HepG2 (cell line): ENCODE data around the gene RTN4. TPM values are rescaled to one million over a fixed set of nuclear protein-coding genes. Genes with fewer than 3 reads are reported as not detected.

ENCODE experiments used
- CBX1 ChIP-seq: IDR thresholded peaks from one replicate; pipeline ENCODE4 v1.6.1; 2016; ENCODE audit warnings: antibody characterized with exemption, low read depth
- DNMT1 ChIP-seq: sonication (generic); formaldehyde crosslinking; IDR thresholded peaks from 2 replicates; pipeline ENCODE4 v1.5.1; 2020; ENCODE audit warnings: mild to moderate bottlenecking, missing genetic modification reagents
- DNMT3B ChIP-seq: conservative IDR thresholded peaks from 2 replicates; pipeline ENCODE4 v1.6.1; 2016; ENCODE audit warnings: missing biosample characterization, control low read depth
- FOXC1 ChIP-seq: sonication (generic); formaldehyde crosslinking; IDR thresholded peaks from 2 replicates; pipeline ENCODE4 v1.8.0; 2022; ENCODE audit warnings: mild to moderate bottlenecking, missing genetic modification reagents, borderline replicate concordance
- GATAD1 ChIP-seq: IDR thresholded peaks from 2 replicates; pipeline ENCODE4 v1.6.1; 2016; ENCODE audit warnings: missing genetic modification reagents, missing compliant biosample characterization
- HOXD1 ChIP-seq: sonication (generic); formaldehyde crosslinking; IDR thresholded peaks from 2 replicates; pipeline ENCODE4 v1.5.0; 2020; ENCODE audit warnings: missing genetic modification reagents
- NAIF1 ChIP-seq: sonication (generic); formaldehyde crosslinking; IDR thresholded peaks from 2 replicates; pipeline ENCODE4 v1.5.0; 2020; ENCODE audit warnings: mild to moderate bottlenecking, missing genetic modification reagents, borderline replicate concordance
- STAT5B ChIP-seq: sonication (generic); formaldehyde crosslinking; IDR thresholded peaks from 2 replicates; pipeline ENCODE4 v1.4.0; 2020; ENCODE audit warnings: missing genetic modification reagents
- ZBTB38 ChIP-seq: sonication (generic); formaldehyde crosslinking; IDR thresholded peaks from 2 replicates; pipeline ENCODE4 v1.5.1; 2020; ENCODE audit warnings: mild to moderate bottlenecking, missing genetic modification reagents
- ZFP91 ChIP-seq: sonication (generic); formaldehyde crosslinking; IDR thresholded peaks from 2 replicates; pipeline ENCODE4 v1.9.0; 2022; ENCODE audit warnings: missing genetic modification reagents, mild to moderate bottlenecking, borderline replicate concordance
- ZMYM4 ChIP-seq: sonication (generic); formaldehyde crosslinking; IDR thresholded peaks from 2 replicates; pipeline ENCODE4 v1.8.1; 2023; ENCODE audit warnings: mild to moderate bottlenecking, missing genetic modification reagents
- ZNF570 ChIP-seq: sonication (generic); formaldehyde crosslinking; IDR thresholded peaks from 2 replicates; pipeline ENCODE4 v1.4.0; 2020; ENCODE audit warnings: mild to moderate bottlenecking, missing genetic modification reagents, borderline replicate concordance
- polyA plus RNA-seq, 8 experiments: library from polyadenylated mRNA; depleted of rRNA in 3 of 8; stranded (reverse) in 7 of 8; unstranded in 1 of 8; fragments of >200 nt; fragmentation: Illumina TruSeq in 4 of 8; extraction: Trizol in 4 of 8; gene quantifications; 2 replicates each; pipeline versions ENCODE4 v1.2.1 to v1.2.3, GENCODE V29; 2011 to 2016; ENCODE audit warnings: low read depth in 4 of 8, missing spikeins in 1 of 8, mixed read lengths in 1 of 8; ENCODE audit not compliant: insufficient read depth in 1 of 8
- total RNA-seq, 5 experiments: library from RNA; depleted of rRNA; stranded (reverse); fragments of >200 nt; fragmentation: Illumina TruSeq; extraction: Trizol; gene quantifications; 2 replicates each; pipeline ENCODE4 v1.2.3, GENCODE V29; 2016; ENCODE audit warnings: low read depth in 1 of 5
- TF ChIP-seq, protein P1 (sequence below): sonication (generic); formaldehyde crosslinking; IDR thresholded peaks from 2 replicates; pipeline ENCODE4 v1.4.0; 2020; ENCODE audit warnings: missing genetic modification reagents
- TF ChIP-seq, protein P2 (sequence below): sonication (generic); formaldehyde crosslinking; IDR thresholded peaks from 2 replicates; pipeline ENCODE4 v1.9.0; 2021; ENCODE audit warnings: mild to moderate bottlenecking, missing genetic modification reagents
- TF ChIP-seq, protein P3 (sequence below): sonication (generic); formaldehyde crosslinking; IDR thresholded peaks from 2 replicates; pipeline ENCODE4 v1.4.0; 2020; ENCODE audit warnings: missing genetic modification reagents

The RTN4 gene
- total and polyA plus RNA-seq, 2 of the 13 experiments (the other 11 are each of a cell fraction or from before 2014, with no cell fraction given) = 98.4 to 133 TPM

DNA sequence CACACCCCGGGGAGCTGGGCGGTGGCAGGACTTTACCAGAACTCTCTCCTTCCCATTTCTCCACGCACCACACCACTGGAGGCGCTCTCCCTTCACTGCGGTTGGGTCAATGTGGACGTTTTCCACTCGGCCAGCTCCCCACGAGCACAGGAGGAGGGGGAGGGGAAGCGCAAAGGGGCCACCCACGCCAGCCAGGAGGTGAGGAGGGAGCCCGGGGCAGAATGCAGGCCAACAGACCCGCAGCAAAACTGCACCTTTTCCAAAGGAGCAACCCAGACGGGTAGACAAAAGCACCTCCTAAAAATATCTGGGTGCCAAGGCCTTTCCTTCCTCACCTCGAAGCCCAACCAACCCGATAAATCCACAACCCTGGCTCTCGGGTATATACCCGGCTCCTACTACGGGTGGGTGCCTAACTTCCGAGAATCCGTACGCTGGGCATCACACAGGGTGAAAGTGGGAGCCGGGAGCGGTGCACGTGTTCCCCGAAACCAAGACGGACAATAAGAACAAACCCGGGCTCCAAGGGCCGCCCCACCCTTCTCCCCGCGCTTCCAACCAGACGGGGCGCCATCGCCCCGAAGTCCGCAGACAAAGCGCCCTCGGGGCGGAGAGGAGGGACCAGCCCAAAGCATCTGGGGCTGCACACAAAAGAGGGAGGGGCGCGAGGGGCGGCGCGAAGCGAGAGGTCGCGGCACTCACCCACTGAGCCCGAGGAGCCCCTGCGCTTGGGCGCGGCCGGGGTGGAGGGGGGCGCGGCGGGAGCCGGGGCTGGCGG is 1.0 kb downstream of the RTN4 start (continued):
- TF ChIP-seq, protein P1, sequence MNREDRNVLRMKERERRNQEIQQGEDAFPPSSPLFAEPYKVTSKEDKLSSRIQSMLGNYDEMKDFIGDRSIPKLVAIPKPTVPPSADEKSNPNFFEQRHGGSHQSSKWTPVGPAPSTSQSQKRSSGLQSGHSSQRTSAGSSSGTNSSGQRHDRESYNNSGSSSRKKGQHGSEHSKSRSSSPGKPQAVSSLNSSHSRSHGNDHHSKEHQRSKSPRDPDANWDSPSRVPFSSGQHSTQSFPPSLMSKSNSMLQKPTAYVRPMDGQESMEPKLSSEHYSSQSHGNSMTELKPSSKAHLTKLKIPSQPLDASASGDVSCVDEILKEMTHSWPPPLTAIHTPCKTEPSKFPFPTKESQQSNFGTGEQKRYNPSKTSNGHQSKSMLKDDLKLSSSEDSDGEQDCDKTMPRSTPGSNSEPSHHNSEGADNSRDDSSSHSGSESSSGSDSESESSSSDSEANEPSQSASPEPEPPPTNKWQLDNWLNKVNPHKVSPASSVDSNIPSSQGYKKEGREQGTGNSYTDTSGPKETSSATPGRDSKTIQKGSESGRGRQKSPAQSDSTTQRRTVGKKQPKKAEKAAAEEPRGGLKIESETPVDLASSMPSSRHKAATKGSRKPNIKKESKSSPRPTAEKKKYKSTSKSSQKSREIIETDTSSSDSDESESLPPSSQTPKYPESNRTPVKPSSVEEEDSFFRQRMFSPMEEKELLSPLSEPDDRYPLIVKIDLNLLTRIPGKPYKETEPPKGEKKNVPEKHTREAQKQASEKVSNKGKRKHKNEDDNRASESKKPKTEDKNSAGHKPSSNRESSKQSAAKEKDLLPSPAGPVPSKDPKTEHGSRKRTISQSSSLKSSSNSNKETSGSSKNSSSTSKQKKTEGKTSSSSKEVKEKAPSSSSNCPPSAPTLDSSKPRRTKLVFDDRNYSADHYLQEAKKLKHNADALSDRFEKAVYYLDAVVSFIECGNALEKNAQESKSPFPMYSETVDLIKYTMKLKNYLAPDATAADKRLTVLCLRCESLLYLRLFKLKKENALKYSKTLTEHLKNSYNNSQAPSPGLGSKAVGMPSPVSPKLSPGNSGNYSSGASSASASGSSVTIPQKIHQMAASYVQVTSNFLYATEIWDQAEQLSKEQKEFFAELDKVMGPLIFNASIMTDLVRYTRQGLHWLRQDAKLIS (CRISPR knock-in tag) = no peak
- 0 out of 2 replicates have a peak, but pooled peaks have one; percentile 48 for TF ChIP-seq NAIF1 (CRISPR knock-in tag)
- peak; percentile 76 for TF ChIP-seq ZMYM4 (CRISPR knock-in tag)
- TF ChIP-seq CBX1 = peak; percentile 22
- TF ChIP-seq DNMT1 (CRISPR knock-in tag) = 0 out of 2 replicates have a peak, but pooled peaks have one; percentile 19
- TF ChIP-seq FOXC1 (CRISPR knock-in tag) = no peak
- TF ChIP-seq, protein P2, sequence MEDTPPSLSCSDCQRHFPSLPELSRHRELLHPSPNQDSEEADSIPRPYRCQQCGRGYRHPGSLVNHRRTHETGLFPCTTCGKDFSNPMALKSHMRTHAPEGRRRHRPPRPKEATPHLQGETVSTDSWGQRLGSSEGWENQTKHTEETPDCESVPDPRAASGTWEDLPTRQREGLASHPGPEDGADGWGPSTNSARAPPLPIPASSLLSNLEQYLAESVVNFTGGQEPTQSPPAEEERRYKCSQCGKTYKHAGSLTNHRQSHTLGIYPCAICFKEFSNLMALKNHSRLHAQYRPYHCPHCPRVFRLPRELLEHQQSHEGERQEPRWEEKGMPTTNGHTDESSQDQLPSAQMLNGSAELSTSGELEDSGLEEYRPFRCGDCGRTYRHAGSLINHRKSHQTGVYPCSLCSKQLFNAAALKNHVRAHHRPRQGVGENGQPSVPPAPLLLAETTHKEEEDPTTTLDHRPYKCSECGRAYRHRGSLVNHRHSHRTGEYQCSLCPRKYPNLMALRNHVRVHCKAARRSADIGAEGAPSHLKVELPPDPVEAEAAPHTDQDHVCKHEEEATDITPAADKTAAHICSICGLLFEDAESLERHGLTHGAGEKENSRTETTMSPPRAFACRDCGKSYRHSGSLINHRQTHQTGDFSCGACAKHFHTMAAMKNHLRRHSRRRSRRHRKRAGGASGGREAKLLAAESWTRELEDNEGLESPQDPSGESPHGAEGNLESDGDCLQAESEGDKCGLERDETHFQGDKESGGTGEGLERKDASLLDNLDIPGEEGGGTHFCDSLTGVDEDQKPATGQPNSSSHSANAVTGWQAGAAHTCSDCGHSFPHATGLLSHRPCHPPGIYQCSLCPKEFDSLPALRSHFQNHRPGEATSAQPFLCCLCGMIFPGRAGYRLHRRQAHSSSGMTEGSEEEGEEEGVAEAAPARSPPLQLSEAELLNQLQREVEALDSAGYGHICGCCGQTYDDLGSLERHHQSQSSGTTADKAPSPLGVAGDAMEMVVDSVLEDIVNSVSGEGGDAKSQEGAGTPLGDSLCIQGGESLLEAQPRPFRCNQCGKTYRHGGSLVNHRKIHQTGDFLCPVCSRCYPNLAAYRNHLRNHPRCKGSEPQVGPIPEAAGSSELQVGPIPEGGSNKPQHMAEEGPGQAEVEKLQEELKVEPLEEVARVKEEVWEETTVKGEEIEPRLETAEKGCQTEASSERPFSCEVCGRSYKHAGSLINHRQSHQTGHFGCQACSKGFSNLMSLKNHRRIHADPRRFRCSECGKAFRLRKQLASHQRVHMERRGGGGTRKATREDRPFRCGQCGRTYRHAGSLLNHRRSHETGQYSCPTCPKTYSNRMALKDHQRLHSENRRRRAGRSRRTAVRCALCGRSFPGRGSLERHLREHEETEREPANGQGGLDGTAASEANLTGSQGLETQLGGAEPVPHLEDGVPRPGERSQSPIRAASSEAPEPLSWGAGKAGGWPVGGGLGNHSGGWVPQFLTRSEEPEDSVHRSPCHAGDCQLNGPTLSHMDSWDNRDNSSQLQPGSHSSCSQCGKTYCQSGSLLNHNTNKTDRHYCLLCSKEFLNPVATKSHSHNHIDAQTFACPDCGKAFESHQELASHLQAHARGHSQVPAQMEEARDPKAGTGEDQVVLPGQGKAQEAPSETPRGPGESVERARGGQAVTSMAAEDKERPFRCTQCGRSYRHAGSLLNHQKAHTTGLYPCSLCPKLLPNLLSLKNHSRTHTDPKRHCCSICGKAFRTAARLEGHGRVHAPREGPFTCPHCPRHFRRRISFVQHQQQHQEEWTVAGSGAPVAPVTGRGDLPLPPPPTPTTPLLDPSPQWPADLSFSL (CRISPR knock-in tag) = peak; percentile 26; the same call in 1 of the 2 replicates
- TF ChIP-seq STAT5B (CRISPR knock-in tag) = no peak
- TF ChIP-seq ZBTB38 = peak; percentile 54; the same call in 1 of the 2 replicates
- peak; percentile 38; the same call in 1 of the 2 replicates for TF ChIP-seq DNMT3B (CRISPR knock-in tag)
- no peak for TF ChIP-seq ZNF570 (CRISPR knock-in tag)
- TF ChIP-seq, protein P3, sequence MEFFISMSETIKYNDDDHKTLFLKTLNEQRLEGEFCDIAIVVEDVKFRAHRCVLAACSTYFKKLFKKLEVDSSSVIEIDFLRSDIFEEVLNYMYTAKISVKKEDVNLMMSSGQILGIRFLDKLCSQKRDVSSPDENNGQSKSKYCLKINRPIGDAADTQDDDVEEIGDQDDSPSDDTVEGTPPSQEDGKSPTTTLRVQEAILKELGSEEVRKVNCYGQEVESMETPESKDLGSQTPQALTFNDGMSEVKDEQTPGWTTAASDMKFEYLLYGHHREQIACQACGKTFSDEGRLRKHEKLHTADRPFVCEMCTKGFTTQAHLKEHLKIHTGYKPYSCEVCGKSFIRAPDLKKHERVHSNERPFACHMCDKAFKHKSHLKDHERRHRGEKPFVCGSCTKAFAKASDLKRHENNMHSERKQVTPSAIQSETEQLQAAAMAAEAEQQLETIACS = no peak
- TF ChIP-seq GATAD1 (CRISPR knock-in tag) = peak; percentile 39
- peak; percentile 78 for TF ChIP-seq ZFP91 (CRISPR knock-in tag)
- peak; percentile 72; the same call in 1 of the 2 replicates for TF ChIP-seq HOXD1 (CRISPR knock-in tag)
